Nephron progenitor cell (in vitro differentiated cells): ENCODE data around the gene NCR2.
A peak's percentile ranks its signal among the peaks of the same experiment; 100 is the strongest.

Experiments used
- DNase-seq: peaks from one replicate; pipeline ENCODE4 v3.0.0; 2021
- H3K27ac Mint-ChIP-seq: 2 replicates; pipeline ENCODE4 v1.8.0; 2021; ENCODE audit warnings: mild to moderate bottlenecking, moderate library complexity, mixed read lengths
- H3K27me3 Mint-ChIP-seq: 2 replicates; pipeline ENCODE4 v1.8.0; 2021; ENCODE audit warnings: mild to moderate bottlenecking, low read depth, mixed read lengths; ENCODE audit not compliant: poor library complexity
- H3K36me3 Mint-ChIP-seq: 2 replicates; pipeline ENCODE4 v1.8.0; 2021; ENCODE audit warnings: low read depth, mixed read lengths
- H3K4me1 Mint-ChIP-seq: 2 replicates; pipeline ENCODE4 v1.8.0; 2021; ENCODE audit warnings: mixed read lengths
- H3K4me3 Mint-ChIP-seq: 2 replicates; pipeline ENCODE4 v1.8.0; 2021; ENCODE audit warnings: mild to moderate bottlenecking, moderate library complexity, mixed read lengths
- H3K9me3 Mint-ChIP-seq: 2 replicates; pipeline ENCODE4 v1.8.0; 2021; ENCODE audit warnings: mild to moderate bottlenecking, moderate library complexity, mixed read lengths
- CTCF ChIP-seq: fragments of 200-600 bp; sonication (generic); IDR thresholded peaks from 2 replicates; pipeline ENCODE4 v1.5.0; 2021; ENCODE audit warnings: antibody characterized with exemption

NCR2 gene

GRCh38 chr6:41335296-41335695 is at the start of gene NCR2:
Gene NCR2, plus strand, starts transcription at chr6:41335608. Its CDS starts 269 bp downstream, at chr6:41335877.
- Mint-ChIP-seq H3K4me3 (no peak within 1 kb of the TSS), H3K9me3 (no peaks in the 10 kb centered on the region), H3K27me3 (peaks cover 19% of the 10 kb centered on the region), H3K36me3 (no peaks in the 10 kb centered on the region), H3K4me1 (peaks cover 47% of the 10 kb centered on the region), H3K27ac (no peak within 1 kb of the TSS)
- TF ChIP-seq CTCF, result no peak
- no peak for DNase-seq

GRCh38 chr6:41286544-41287346 is 48.7 kb upstream of the NCR2 start, which contains the start of gene TREM1:
Gene TREM1, minus strand, starts transcription at chr6:41286682. Its CDS starts 27 bp downstream, at chr6:41286655.
- Mint-ChIP-seq H3K4me1 (peaks cover 54% of the 10 kb centered on the region), H3K36me3 (no peaks in the 10 kb centered on the region), H3K9me3 (no peaks in the 10 kb centered on the region), H3K27me3 (peaks cover 3% of the 10 kb centered on the region), H3K4me3 (no peak within 1 kb of the TSS), H3K27ac (peak within 1 kb of the TSS; percentile 22)
- DNase-seq, result no peak
- TF ChIP-seq CTCF, result no peak

GRCh38 chr6:41288030-41288753 is 47.2 kb upstream of the NCR2 start:
- H3K4me1 Mint-ChIP-seq, result peaks cover 55% of the 10 kb centered on the region
- no peaks in the 10 kb centered on the region for H3K9me3 Mint-ChIP-seq
- DNase-seq, result no peak
- TF ChIP-seq CTCF, result no peak
- no peak overlapping the region for H3K4me3 Mint-ChIP-seq
- peaks cover 3% of the 10 kb centered on the region for H3K27me3 Mint-ChIP-seq
- no peak overlapping the region for H3K27ac Mint-ChIP-seq
- no peaks in the 10 kb centered on the region for H3K36me3 Mint-ChIP-seq

GRCh38 chr6:41288754-41289129 is 46.7 kb upstream of the NCR2 start:
- no peak overlapping the region for H3K27ac Mint-ChIP-seq
- H3K9me3 Mint-ChIP-seq, result no peaks in the 10 kb centered on the region
- no peaks in the 10 kb centered on the region for H3K36me3 Mint-ChIP-seq
- no peak for TF ChIP-seq CTCF
- no peak for DNase-seq
- H3K4me3 Mint-ChIP-seq, result no peak overlapping the region
- peaks cover 3% of the 10 kb centered on the region for H3K27me3 Mint-ChIP-seq
- H3K4me1 Mint-ChIP-seq, result peaks cover 52% of the 10 kb centered on the region

GRCh38 chr6:41289815-41290214 is 45.6 kb upstream of the NCR2 start:
- no peak for DNase-seq
- no peaks in the 10 kb centered on the region for H3K9me3 Mint-ChIP-seq
- H3K4me1 Mint-ChIP-seq, result peaks cover 42% of the 10 kb centered on the region
- H3K27me3 Mint-ChIP-seq, result peaks cover 3% of the 10 kb centered on the region
- H3K4me3 Mint-ChIP-seq, result no peak overlapping the region
- H3K27ac Mint-ChIP-seq, result no peak overlapping the region
- H3K36me3 Mint-ChIP-seq, result no peaks in the 10 kb centered on the region
- no peak for TF ChIP-seq CTCF
